Kidney (tissue), 14 donors: ENCODE measurements around the gene AZGP1. TPM values are rescaled to one million over a fixed set of nuclear protein-coding genes. Genes with fewer than 3 reads are reported as not detected.
A peak's percentile ranks its signal among the peaks of the same experiment; 100 is the strongest.
"Not testable (repeated sequence)": the region's sequence is repeated elsewhere in the genome, so short reads cannot be mapped to it uniquely, and the experiment has no call there.

Experiments used
- DNase-seq, 5 donors: peaks; one replicate each; pipeline ENCODE4 v3.0.0-alpha.2; 2013 to 2020
- FAIRE-seq: peaks from 2 replicates; lab custom pipeline; 2012; peaks lifted over from hg19 to GRCh38; lab: Jason Lieb, UNC
- H3K27ac ChIP-seq, 2 donors: one replicate each; pipeline ENCODE4 v1.7.0; 2013; ENCODE audit warnings: low read depth in 2 of 2, low read length in 2 of 2, inconsistent platforms in 1 of 2
- H3K27me3 ChIP-seq: one replicate; pipeline ENCODE4 v1.7.1; 2013; ENCODE audit warnings: low read length, inconsistent platforms; ENCODE audit not compliant: control insufficient read depth, insufficient read depth
- H3K36me3 ChIP-seq, 3 donors: one replicate each; pipeline versions ENCODE4 v1.7.0 to v1.7.1; 2013; ENCODE audit warnings: low read length in 3 of 3, control low read depth in 1 of 3, inconsistent platforms in 1 of 3; ENCODE audit not compliant: insufficient read depth in 3 of 3, control insufficient read depth in 2 of 3
- H3K4me1 ChIP-seq, 3 donors: one replicate each; pipeline versions ENCODE4 v1.7.0 to v1.7.1; 2013; ENCODE audit warnings: low read length in 3 of 3, inconsistent platforms in 1 of 3, low read depth in 1 of 3; ENCODE audit not compliant: control insufficient read depth in 2 of 3, insufficient read depth in 2 of 3
- H3K4me3 ChIP-seq, 3 donors: one replicate each; pipeline versions ENCODE4 v1.7.0 to v1.8.1; 2013; ENCODE audit warnings: low read length in 3 of 3, control low read depth in 1 of 3, inconsistent platforms in 1 of 3
- H3K9ac ChIP-seq, 3 donors: one replicate each; pipeline versions ENCODE4 v1.7.0 to v1.7.1; 2013; ENCODE audit warnings: low read length in 3 of 3, control low read depth in 1 of 3, inconsistent platforms in 1 of 3
- H3K9me3 ChIP-seq, 3 donors: one replicate each; pipeline versions ENCODE4 v1.7.0 to v1.7.1; 2013; ENCODE audit warnings: low read length in 3 of 3, control low read depth in 1 of 3, inconsistent platforms in 1 of 3; ENCODE audit not compliant: control insufficient read depth in 2 of 3, insufficient read depth in 1 of 3
- intact Hi-C: fragments of 100-400 bp; cut with DNase I; formaldehyde crosslinking; loops from one replicate; pipeline ENCODE4 v1.11.1; 2022
- polyA plus RNA-seq: library from polyadenylated mRNA; stranded (reverse); fragments of 350-450 nt; fragmentation: Illumina TruSeq; extraction: RNeasy Lipid Tissue Mini Kit (QIAGEN cat#74804); gene quantifications from one replicate; pipeline ENCODE4 v1.2.3, GENCODE V29; 2014; ENCODE audit warnings: low read depth, low replicate concordance; ENCODE audit not compliant: insufficient read depth
- total RNA-seq: library from RNA; stranded (reverse); fragmentation: NEBNext Ultra II Directional; extraction: Animal tissue kit (Norgen Biotek cat#: 25700); gene quantifications from one replicate; pipeline ENCODE4 v1.2.1, GENCODE V29; 2021
- TF ChIP-seq, protein P1 (sequence below): IDR thresholded peaks from 3 replicates; pipeline ENCODE4 v1.5.1; 2012; ENCODE audit warnings: mild to moderate bottlenecking, moderate library complexity, borderline replicate concordance; ENCODE audit not compliant: insufficient read depth; ENCODE audit errors: extremely low read depth
- donor health status: control.
- donor health status: control.
- donor health status: control.
- donor health status: control.
- donor health status: control.
- donor health status: DM: yes; HTN: yes; CAD: no.
- donor health status: Normal renal cell carcinoma (clear cell type).

The AZGP1 gene
- total and polyA plus RNA-seq, 2 donors from 2014 or later: 10.0 to 198 TPM

GRCh38 chr7:99992330-99993038 is 16.7 kb upstream of the AZGP1 start:
- Histone ChIP-seq H3K4me3 (no peak overlapping the region), H3K27ac (no peak overlapping the region), H3K9ac (no peak overlapping the region), H3K36me3 (no peaks in the 10 kb centered on the region), H3K9me3 (no peaks in the 10 kb centered on the region), H3K4me1 (peaks cover 0 to 8% (median 4%) of the 10 kb centered on the region in 3 donors), H3K27me3 (no peaks in the 10 kb centered on the region)
- TF ChIP-seq, protein P1, sequence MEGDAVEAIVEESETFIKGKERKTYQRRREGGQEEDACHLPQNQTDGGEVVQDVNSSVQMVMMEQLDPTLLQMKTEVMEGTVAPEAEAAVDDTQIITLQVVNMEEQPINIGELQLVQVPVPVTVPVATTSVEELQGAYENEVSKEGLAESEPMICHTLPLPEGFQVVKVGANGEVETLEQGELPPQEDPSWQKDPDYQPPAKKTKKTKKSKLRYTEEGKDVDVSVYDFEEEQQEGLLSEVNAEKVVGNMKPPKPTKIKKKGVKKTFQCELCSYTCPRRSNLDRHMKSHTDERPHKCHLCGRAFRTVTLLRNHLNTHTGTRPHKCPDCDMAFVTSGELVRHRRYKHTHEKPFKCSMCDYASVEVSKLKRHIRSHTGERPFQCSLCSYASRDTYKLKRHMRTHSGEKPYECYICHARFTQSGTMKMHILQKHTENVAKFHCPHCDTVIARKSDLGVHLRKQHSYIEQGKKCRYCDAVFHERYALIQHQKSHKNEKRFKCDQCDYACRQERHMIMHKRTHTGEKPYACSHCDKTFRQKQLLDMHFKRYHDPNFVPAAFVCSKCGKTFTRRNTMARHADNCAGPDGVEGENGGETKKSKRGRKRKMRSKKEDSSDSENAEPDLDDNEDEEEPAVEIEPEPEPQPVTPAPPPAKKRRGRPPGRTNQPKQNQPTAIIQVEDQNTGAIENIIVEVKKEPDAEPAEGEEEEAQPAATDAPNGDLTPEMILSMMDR: no peak
- intact Hi-C loops: no loop called here
- DNase-seq: no peak
- FAIRE-seq: no peak

GRCh38 chr7:99991543-99991942 is 15.7 kb upstream of the AZGP1 start:
- H3K27ac ChIP-seq, H3K36me3 ChIP-seq, H3K9me3 ChIP-seq, H3K4me3 ChIP-seq, H3K9ac ChIP-seq, DNase-seq, H3K4me1 ChIP-seq, H3K27me3 ChIP-seq, FAIRE-seq, intact Hi-C loops: not testable (repeated sequence)

DNA sequence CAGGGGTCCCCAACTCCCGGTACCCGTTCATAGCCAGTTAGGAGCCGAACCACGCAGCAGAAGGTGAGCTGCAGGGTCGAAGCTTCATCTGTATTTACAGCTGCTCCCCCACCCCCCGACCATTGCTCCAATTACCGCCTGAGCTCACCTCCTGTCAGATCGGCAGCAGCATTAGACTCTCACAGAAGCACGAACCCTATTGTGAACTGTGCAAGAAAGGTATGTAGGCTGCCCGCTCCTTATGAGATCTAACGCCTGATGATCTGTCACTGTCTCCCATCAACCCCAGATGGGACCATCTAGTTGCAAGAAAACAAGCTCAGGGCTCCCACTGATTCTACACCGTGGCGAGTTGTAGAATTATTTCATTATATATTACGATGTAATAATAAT is 14.6 kb upstream of the AZGP1 start:
- Histone ChIP-seq H3K9me3 (no peaks in the 10 kb centered on the region), H3K27me3 (no peaks in the 10 kb centered on the region), H3K4me3 (peak overlapping the region in 1 of 3 donors; percentile 8), H3K9ac (peak overlapping the region in 1 of 3 donors; percentile 2), H3K27ac (no peak overlapping the region), H3K36me3 (peaks cover 0 to 3% (median 0%) of the 10 kb centered on the region in 3 donors), H3K4me1 (peaks cover 0 to 4% (median 0%) of the 10 kb centered on the region in 3 donors)
- intact Hi-C loops: no loop called here
- no peak for FAIRE-seq
- peak in 3 of 5 donors; percentile 25 to 49 (median 44) for DNase-seq
- TF ChIP-seq, protein P1: no peak

DNA sequence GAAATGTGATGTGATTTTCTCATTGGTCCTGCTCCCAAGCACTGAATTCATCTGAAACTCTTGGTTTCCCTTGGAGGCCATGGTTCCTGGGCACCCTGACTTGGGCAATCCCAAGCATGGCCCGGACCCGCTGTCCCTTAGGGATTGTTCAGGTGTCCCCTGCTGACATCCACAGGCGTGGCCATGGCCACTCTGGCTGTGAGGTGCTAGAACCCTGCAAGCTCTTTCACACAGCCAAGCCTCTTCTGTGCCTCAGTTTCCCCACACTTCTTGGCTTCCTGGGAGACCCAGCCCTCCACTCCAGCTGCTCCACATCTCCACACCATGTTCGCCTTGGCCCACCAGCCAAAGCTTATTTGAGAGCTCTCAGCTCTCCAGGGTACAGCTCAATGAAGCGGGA is 12.0 kb upstream of the AZGP1 start:
- no peak for DNase-seq
- Histone ChIP-seq H3K27ac (no peak overlapping the region), H3K36me3 (peaks cover 0 to 3% (median 0%) of the 10 kb centered on the region in 3 donors), H3K4me3 (no peak overlapping the region), H3K4me1 (peaks cover 0 to 2% (median 0%) of the 10 kb centered on the region in 3 donors), H3K9ac (no peak overlapping the region), H3K27me3 (no peaks in the 10 kb centered on the region), H3K9me3 (no peaks in the 10 kb centered on the region)
- intact Hi-C loops: no loop called here
- TF ChIP-seq, protein P1: no peak
- FAIRE-seq: no peak

GRCh38 chr7:99987306-99987705 is 11.5 kb upstream of the AZGP1 start:
- H3K4me1 ChIP-seq, H3K4me3 ChIP-seq, H3K36me3 ChIP-seq, H3K9ac ChIP-seq, FAIRE-seq, H3K9me3 ChIP-seq, H3K27me3 ChIP-seq, H3K27ac ChIP-seq, DNase-seq, intact Hi-C loops: not testable (repeated sequence)
